ENCODE measurements around the gene EBI3.
A peak's percentile ranks its signal among the peaks of the same experiment; 100 is the strongest.
"Not testable (repeated sequence)": the region's sequence is repeated elsewhere in the genome, so short reads cannot be mapped to it uniquely, and the experiment has no call there.

Gene EBI3

GRCh38 chr19:4229179-4229931 is at the start of gene EBI3:
TSS of gene EBI3 (plus strand) at chr19:4229523. CDS start at chr19:4229551, 28 bp downstream.
- peak in 19 of 56 donors; percentile 2 to 37 (median 8) for DNase-seq

GRCh38 chr19:4181053-4181508 is 48.2 kb upstream of the EBI3 start:
- DNase-seq, result no peak

- DNase-seq, result peak; percentile 49 to 97 (median 90)
Observed at GRCh38 chr19:4182084-4182810, 47.1 kb upstream of the EBI3 start, which contains the start of the genes ANKRD24 and SIRT6. TSS of gene ANKRD24 (plus strand) at chr19:4182689. CDS start at chr19:4186426, 3,737 bp downstream. TSS of gene SIRT6 (minus strand) at chr19:4182563. CDS start at chr19:4182539, 24 bp downstream.

- DNase-seq, result peak in 20 of 56 donors; percentile 0 to 39 (median 12)
Observed at GRCh38 chr19:4183967-4184717, 45.2 kb upstream of the EBI3 start.

- no peak for DNase-seq
Observed at GRCh38 chr19:4184718-4185352, 44.5 kb upstream of the EBI3 start.

- DNase-seq, result no peak
Observed at GRCh38 chr19:4185413-4186086, 43.8 kb upstream of the EBI3 start.

- DNase-seq, result peak in 33 of 56 donors; percentile 2 to 65 (median 30)
Observed at GRCh38 chr19:4186087-4186993, 43.0 kb upstream of the EBI3 start.

- DNase-seq, result no peak
Observed at GRCh38 chr19:4187313-4188122, 41.8 kb upstream of the EBI3 start.

- no peak for DNase-seq
Observed at GRCh38 chr19:4189641-4190040, 39.7 kb upstream of the EBI3 start.

- not testable (repeated sequence) for DNase-seq
Observed at GRCh38 chr19:4192537-4192936, 36.8 kb upstream of the EBI3 start.

GRCh38 chr19:4194353-4194752 is 35.0 kb upstream of the EBI3 start:
- DNase-seq, result no peak

- DNase-seq, result no peak
Observed at GRCh38 chr19:4196009-4196408, 33.3 kb upstream of the EBI3 start.

GRCh38 chr19:4196587-4197148 is 32.7 kb upstream of the EBI3 start:
- DNase-seq, result no peak

- DNase-seq, result no peak
Observed at GRCh38 chr19:4197228-4197624, 32.1 kb upstream of the EBI3 start.

- DNase-seq, result peak in 1 of 56 donors; percentile 17
Observed at GRCh38 chr19:4197625-4198466, 31.5 kb upstream of the EBI3 start.

GRCh38 chr19:4198467-4199126 is 30.7 kb upstream of the EBI3 start:
- peak in 1 of 56 donors; percentile 17 for DNase-seq
